Activated CD8-positive, alpha-beta memory T cell treated with anti-CD3 and anti-CD28 coated beads for 1 hour (primary cell): ENCODE results near the gene RTN4RL2.

Experiments used
- DNase-seq, 2 donors: peaks; one replicate each; pipeline ENCODE4 v3.0.0-alpha.2; 2020; ENCODE audit warnings: low read depth in 1 of 2; ENCODE audit errors: extremely low read depth in 1 of 2

RTN4RL2 gene

GRCh38 chr11:57479911-57480310 lies 19.6 kb downstream of the RTN4RL2 start:
- no peak for DNase-seq

- peak in 1 of 2 donors; percentile 49 for DNase-seq
These were observed 20.2 kb downstream of the RTN4RL2 start for GRCh38 chr11:57480409-57481137.

- no peak for DNase-seq
These were observed 21.0 kb downstream of the RTN4RL2 start for GRCh38 chr11:57481315-57481714.

- no peak for DNase-seq
These were observed 21.8 kb downstream of the RTN4RL2 start for GRCh38 chr11:57481915-57482781.

DNA sequence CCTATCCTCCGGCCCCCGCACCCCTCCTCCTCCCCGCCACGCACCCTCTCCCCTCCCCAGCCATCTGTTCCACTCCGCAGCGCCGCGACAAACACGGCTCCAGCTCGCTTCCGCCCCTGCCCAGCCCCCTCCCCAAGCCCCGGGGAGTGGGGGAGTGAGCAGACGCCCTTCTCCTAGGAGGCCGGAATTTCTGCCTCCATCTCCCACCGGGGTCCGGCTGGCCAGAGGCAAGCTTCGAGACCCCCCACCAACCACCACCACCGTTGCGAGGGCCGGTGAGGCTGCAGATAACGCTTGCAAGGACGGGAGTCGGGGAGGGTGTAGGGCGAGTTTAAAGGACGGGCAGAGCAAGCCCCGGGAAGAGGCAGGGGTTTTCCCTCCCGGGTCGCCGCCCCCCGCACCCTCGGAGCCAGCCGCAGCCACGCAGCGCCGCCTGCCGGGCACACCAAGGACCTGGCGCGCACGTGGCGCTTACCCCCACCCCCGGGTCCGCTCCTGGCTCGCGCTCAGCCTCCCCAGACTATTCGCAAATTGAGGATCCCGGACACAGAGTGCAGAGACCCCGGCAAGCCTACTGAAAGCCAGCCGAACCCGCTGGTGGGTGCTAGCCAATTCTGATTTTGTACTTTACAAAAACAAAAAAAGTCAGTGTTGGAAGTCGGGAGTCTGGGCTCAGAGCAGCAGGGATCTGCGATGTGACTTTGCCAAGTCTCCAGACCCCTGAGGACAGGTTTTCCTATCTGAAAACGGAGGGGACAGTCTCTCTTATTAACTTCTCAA lies 22.6 kb downstream of the RTN4RL2 start:
- DNase-seq = peak in 1 of 2 donors; percentile 52

GRCh38 chr11:57483562-57483918 lies 23.2 kb downstream of the RTN4RL2 start:
- no peak for DNase-seq

DNA sequence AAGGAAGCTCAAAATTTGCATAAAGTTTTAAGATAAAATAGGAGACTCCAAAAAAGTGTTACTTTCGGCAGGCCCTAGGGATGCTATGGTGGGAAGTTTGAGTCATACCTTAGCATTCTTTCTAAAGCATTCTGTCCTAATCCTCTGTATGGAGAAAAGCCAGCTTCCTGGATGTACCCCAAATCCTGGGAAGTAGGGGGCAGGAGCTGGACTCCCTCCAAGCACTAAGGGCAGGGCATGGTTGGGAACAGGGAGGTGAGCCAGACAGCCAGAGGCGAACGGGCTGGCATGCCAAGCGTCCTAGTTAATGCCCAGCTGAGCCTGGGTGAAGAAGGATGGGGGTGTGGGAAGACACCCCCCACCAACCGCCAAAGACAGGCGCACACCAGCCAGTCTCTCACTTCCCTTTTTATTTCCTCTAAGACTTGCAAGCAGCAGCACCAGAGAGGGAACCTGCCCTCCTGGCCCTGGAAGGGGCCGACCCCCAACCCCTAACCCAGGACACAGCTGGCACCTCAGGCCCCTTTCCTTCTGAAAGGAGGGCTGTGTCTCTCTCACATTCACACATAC lies 23.9 kb downstream of the RTN4RL2 start:
- DNase-seq = no peak

DNA sequence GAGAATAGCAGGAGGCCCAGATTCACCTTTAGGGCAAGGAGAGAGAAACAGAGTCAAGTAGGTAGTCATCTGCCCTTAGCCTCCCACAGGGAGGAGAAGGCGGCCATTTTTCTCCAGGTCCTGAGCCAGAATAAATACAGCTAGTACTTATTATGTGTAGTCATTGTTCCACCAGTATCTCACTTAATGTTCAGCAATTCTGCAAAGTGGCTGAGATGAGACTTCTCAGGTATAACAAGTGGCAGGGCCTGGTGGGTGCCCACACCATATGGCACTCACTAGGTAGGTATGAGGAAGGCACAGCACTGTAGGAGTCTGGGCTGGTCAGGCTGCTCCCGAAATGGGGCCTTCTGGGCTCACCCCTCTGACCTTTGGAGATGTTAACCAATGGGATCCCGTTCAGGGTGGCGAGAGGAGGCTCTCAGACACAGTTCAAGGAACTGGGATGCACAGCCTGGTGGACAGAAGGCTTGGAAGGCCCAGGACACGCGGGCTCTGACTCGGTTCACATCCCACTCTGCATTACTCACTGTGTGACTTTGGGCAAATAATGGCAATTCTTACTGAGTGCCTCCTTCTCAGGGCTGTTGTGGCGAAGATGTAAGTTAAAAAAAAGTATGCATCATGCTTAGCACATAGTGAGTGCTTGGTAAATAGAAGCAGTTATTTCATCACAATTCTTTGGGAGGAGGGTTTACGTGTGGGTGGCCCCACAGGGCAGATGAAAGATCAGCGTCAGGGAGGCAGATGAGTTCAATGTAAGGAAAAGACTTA lies 25.1 kb downstream of the RTN4RL2 start:
- DNase-seq = no peak

GRCh38 chr11:57487021-57487778 lies 26.9 kb downstream of the RTN4RL2 start:
- no peak for DNase-seq

GRCh38 chr11:57487920-57488659 lies 27.8 kb downstream of the RTN4RL2 start:
- DNase-seq = no peak

GRCh38 chr11:57490456-57491248 lies 30.3 kb downstream of the RTN4RL2 start:
- DNase-seq = no peak

DNA sequence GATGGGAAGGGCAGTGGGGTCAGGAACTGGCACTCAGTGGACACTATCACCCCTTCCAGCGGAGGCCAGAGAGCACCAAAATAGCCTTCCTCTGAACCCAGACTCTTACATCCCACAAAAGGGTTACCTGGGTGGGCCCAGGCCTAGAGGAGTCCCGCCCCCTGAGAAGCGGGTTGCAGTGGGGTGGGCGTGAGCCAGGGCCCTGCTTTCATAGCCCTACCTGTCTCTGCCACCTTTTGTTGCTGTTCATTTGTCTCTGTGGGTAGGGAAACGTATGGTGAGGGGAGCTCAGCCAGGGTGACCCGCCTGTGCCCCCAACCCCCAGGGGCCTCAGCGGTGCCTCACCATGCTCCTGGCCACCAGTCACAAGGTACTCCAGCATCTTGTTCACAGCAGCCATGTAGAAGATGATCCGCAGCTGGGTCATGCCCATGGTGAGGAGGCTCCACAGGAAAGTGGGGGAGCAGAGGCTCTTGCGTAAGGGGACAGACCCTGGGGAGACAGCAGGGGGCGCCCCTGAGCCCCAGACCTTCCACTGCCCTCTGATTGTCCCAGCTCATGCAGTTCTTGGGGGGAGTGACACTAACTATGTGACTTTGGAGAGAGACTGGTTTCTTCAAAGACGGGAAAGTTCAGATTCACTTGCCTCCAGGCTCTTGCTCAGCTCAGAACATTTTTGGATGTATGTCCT lies 31.2 kb downstream of the RTN4RL2 start:
- no peak for DNase-seq

GRCh38 chr11:57493507-57494503 lies 33.5 kb downstream of the RTN4RL2 start:
- DNase-seq = peak; percentile 53 to 67

DNA sequence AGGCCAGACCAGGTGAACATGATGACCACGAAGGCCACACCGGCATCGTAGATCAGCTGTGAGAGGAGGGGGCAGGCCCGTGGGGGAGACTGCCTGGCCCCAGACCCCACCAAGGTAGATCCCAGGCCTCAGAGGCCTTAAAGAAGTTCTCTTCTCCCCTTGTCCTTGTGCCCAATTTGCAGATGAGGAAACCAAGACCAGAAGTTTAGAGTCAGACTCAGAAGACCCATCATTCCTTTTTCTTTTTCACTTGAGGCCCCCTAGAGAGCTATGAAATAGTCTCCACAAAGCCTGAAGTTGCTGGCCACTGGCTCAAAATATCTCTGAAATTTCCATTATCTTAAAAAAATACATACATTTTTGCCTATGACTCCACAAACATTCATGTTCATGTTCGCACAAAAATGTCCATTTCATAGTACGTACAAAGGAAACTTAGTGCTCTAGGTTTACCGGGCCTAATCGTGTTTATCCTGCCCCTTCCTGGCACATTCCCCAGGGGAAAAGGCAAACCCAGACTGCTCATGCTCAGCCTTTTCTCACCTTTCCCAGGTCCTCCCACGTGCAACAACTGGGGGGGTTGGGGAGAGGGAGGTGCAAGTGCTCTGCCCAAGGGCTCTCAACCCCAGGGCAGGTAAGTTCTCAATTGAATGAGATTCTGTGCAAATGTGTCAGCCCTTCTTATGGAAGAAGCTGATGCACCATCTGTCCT lies 35.9 kb downstream of the RTN4RL2 start:
- no peak for DNase-seq
